Suprapubic skin (tissue), 3 donors: ENCODE data around the gene KLF9.

Source experiments
- CTCF ChIP-seq, 2 donors: fragments of 200-600 bp in 1 of 2; fragments of 450-650 bp in 1 of 2; sonication (generic) in 1 of 2; IDR thresholded peaks; one replicate each; pipeline ENCODE4 v1.5.1; 2016 to 2019; ENCODE audit warnings: antibody characterized with exemption in 2 of 2, mild to moderate bottlenecking in 1 of 2, moderate library complexity in 1 of 2
- EP300 ChIP-seq: sonication (generic); formaldehyde crosslinking; IDR thresholded peaks from one replicate; pipeline ENCODE4 v1.6.1; 2017; ENCODE audit warnings: antibody characterized with exemption
- POLR2A ChIP-seq, 2 donors: fragments of 450-650 bp; IDR thresholded peaks; one replicate each; pipeline ENCODE4 v1.6.1; 2017; ENCODE audit warnings: antibody characterized with exemption in 2 of 2, mild to moderate bottlenecking in 2 of 2, moderate library complexity in 2 of 2

- TF ChIP-seq CTCF (IDR thresholded peaks at IDR 0.05) (no peak), EP300 (no peak), POLR2A (IDR thresholded peaks at IDR 0.05) (no peak)
These were observed 67.4 kb downstream of the KLF9 start for GRCh38 chr9:70347046-70347445.
